K562 (cell line): ENCODE results near the gene KRT83. TPM values are rescaled to one million over a fixed set of nuclear protein-coding genes. Genes with fewer than 3 reads are reported as not detected.

ENCODE experiments used
- ARID2 ChIP-seq: fragments of 450-650 bp; IDR thresholded peaks from 2 replicates; pipeline ENCODE4 v1.6.1; 2017; ENCODE audit warnings: antibody characterized with exemption, mild to moderate bottlenecking
- ASH1L ChIP-seq: fragments of 450-650 bp; IDR thresholded peaks from 2 replicates; pipeline ENCODE4 v1.6.1; 2018; ENCODE audit warnings: borderline replicate concordance, mild to moderate bottlenecking, low read depth; ENCODE audit not compliant: partially characterized antibody
- ATF2 ChIP-seq: sonication (generic); formaldehyde crosslinking; IDR thresholded peaks from 2 replicates; pipeline ENCODE4 v1.8.1; 2022; ENCODE audit warnings: missing genetic modification reagents
- BRCA1 ChIP-seq, 2 experiments: fragments of 450-650 bp in 1 of 2; sonication (generic) in 1 of 2; formaldehyde crosslinking in 1 of 2; IDR thresholded peaks; 2 replicates each; pipeline versions ENCODE4 v1.5.0 to v1.6.1; 2017 to 2020; ENCODE audit warnings: mild to moderate bottlenecking in 1 of 2, missing genetic modification reagents in 1 of 2
- CCAR2 ChIP-seq: fragments of 200-400 bp; formaldehyde crosslinking; IDR thresholded peaks from 2 replicates; pipeline ENCODE4 v1.6.1; 2017; ENCODE audit warnings: mild to moderate bottlenecking, low read depth, low read length
- CEBPG ChIP-seq, 3 experiments: fragments of 200-800 bp in 1 of 3; sonication (Bioruptor generic) in 1 of 3; sonication (generic) in 1 of 3; formaldehyde crosslinking in 1 of 3; IDR thresholded peaks in 2 of 3; conservative IDR thresholded peaks in 1 of 3; 2 replicates each; pipeline versions ENCODE4 v1.6.1 to v1.8.0; 2016 to 2022; ENCODE audit warnings: missing compliant biosample characterization in 2 of 3, missing genetic modification characterization in 2 of 3, mild to moderate bottlenecking in 1 of 3, missing genetic modification reagents in 1 of 3
- CUX1 ChIP-seq: fragments of 200-800 bp; sonication (Bioruptor generic); IDR thresholded peaks from 2 replicates; pipeline ENCODE4 v1.6.1; 2016; ENCODE audit warnings: missing genetic modification characterization, missing compliant biosample characterization
- DIDO1 ChIP-seq: fragments of 450-650 bp; IDR thresholded peaks from 2 replicates; pipeline ENCODE4 v1.6.1; 2016; ENCODE audit warnings: low read depth, missing biosample characterization, missing genetic modification characterization
- EP300 ChIP-seq: IDR thresholded peaks from 2 replicates; pipeline ENCODE4 v1.6.1; 2012; ENCODE audit warnings: low read length, improper control_type of control experiment
- FUS ChIP-seq: fragments of 200-400 bp; formaldehyde crosslinking; optimal IDR thresholded peaks from 2 replicates; pipeline ENCODE3; 2017; ENCODE audit warnings: low read depth, low read length
- GTF2A2 ChIP-seq: IDR thresholded peaks from 2 replicates; pipeline ENCODE4 v1.6.1; 2016; ENCODE audit warnings: mild to moderate bottlenecking, missing genetic modification characterization, missing compliant biosample characterization
- MEF2A ChIP-seq: IDR thresholded peaks from 2 replicates; pipeline ENCODE4 v1.6.1; 2011; ENCODE audit warnings: low read depth, mild to moderate bottlenecking, low read length, moderate library complexity; ENCODE audit not compliant: control insufficient read depth
- NBN ChIP-seq: fragments of 450-650 bp; IDR thresholded peaks from 2 replicates; pipeline ENCODE4 v1.6.1; 2016; ENCODE audit warnings: low read depth, mild to moderate bottlenecking
- NCOA1 ChIP-seq: fragments of 450-650 bp; IDR thresholded peaks from 2 replicates; pipeline ENCODE4 v1.6.1; 2016; ENCODE audit warnings: low read depth
- PYGO2 ChIP-seq: fragments of 450-650 bp; IDR thresholded peaks from 2 replicates; pipeline ENCODE4 v1.6.1; 2016; ENCODE audit warnings: mild to moderate bottlenecking, missing genetic modification characterization, moderate library complexity, missing compliant biosample characterization
- RBFOX2 ChIP-seq: fragments of 200-400 bp; formaldehyde crosslinking; IDR thresholded peaks from 2 replicates; pipeline ENCODE4 v1.6.1; 2017; ENCODE audit warnings: low read depth, mild to moderate bottlenecking, low read length, moderate library complexity
- SMAD2 ChIP-seq: fragments of 150-350 bp; IDR thresholded peaks from 2 replicates; pipeline ENCODE4 v1.6.1; 2014; ENCODE audit warnings: low read depth, mild to moderate bottlenecking, low read length
- SOX6 ChIP-seq: fragments of 450-650 bp; IDR thresholded peaks from 2 replicates; pipeline ENCODE4 v1.6.1; 2014; ENCODE audit warnings: mild to moderate bottlenecking
- TEAD4 ChIP-seq, 2 experiments: sonication (generic) in 1 of 2; formaldehyde crosslinking in 1 of 2; IDR thresholded peaks; 2 replicates each; pipeline versions ENCODE4 v1.6.1 to v1.8.0; 2012 to 2022; ENCODE audit warnings: borderline replicate concordance in 1 of 2, inconsistent platforms in 1 of 2, low read length in 1 of 2, mild to moderate bottlenecking in 1 of 2, missing genetic modification reagents in 1 of 2
- ZNF175 ChIP-seq: fragments of 200-800 bp; sonication (Bioruptor generic); IDR thresholded peaks from 2 replicates; pipeline ENCODE4 v1.6.1; 2016; ENCODE audit warnings: low read depth, mild to moderate bottlenecking, missing genetic modification characterization, missing compliant biosample characterization
- ZNF274 ChIP-seq: IDR thresholded peaks from 2 replicates; pipeline ENCODE4 v1.6.1; 2011; ENCODE audit warnings: low read depth, mild to moderate bottlenecking, low read length, moderate library complexity, borderline replicate concordance
- ZNF76 ChIP-seq: fragments of 250-450 bp; sonication (Bioruptor Pico); IDR thresholded peaks from 2 replicates; pipeline ENCODE4 v1.4.0; 2020; ENCODE audit warnings: mild to moderate bottlenecking, moderate library complexity, borderline replicate concordance
- ZSCAN32 ChIP-seq: fragments of 450-650 bp; formaldehyde crosslinking; IDR thresholded peaks from 2 replicates; pipeline ENCODE4 v1.4.0; 2020; ENCODE audit warnings: mild to moderate bottlenecking, moderate library complexity
- polyA plus RNA-seq, 8 experiments: library from polyadenylated mRNA; depleted of rRNA in 4 of 8; stranded (reverse) in 5 of 8; unstranded in 3 of 8; fragments of >200 nt; fragmentation: Nextera tagmentation in 2 of 8; fragmentation: Illumina TruSeq in 1 of 8; extraction: Ambion mirVana in 2 of 8; extraction: Trizol in 1 of 8; gene quantifications; 2 replicates each; pipeline versions ENCODE4 v1.2.1 to v1.2.3, GENCODE V29; 2011 to 2014; ENCODE audit warnings: inconsistent platforms in 1 of 8, missing spikeins in 1 of 8
- total RNA-seq, 7 experiments: library from RNA; depleted of rRNA in 6 of 7; stranded (reverse); fragments of >200 nt in 6 of 7; fragmentation: Illumina TruSeq in 2 of 7; extraction: Trizol in 2 of 7; gene quantifications; 2 replicates each; pipeline versions ENCODE4 v1.2.1 to v1.2.3, GENCODE V29; 2011 to 2021; ENCODE audit warnings: low replicate concordance in 1 of 7

KRT83 gene
- total and polyA plus RNA-seq, 9 of the 15 experiments (the other 6 are each of a cell fraction or from before 2014, with no cell fraction given): not detected

- TF ChIP-seq CUX1 (CRISPR knock-in tag) (no peak), ZNF175 (CRISPR knock-in tag) (peak; percentile 70), SOX6 (peak; percentile 93), DIDO1 (tag) (no peak), BRCA1 (IDR thresholded peaks at IDR 0.05) (no peak), BRCA1 (CRISPR knock-in tag; IDR thresholded peaks at IDR 0.05) (no peak), NBN (no peak), CCAR2 (no peak), ZSCAN32 (CRISPR knock-in tag) (peak; percentile 93), NCOA1 (no peak), RBFOX2 (peak; percentile 18; the same call in 1 of the 2 replicates), GTF2A2 (tag) (no peak), PYGO2 (no peak), FUS (no peak), ZNF274 (no peak), ARID2 (no peak), ZNF76 (CRISPR knock-in tag) (no peak), MEF2A (no peak), ATF2 (CRISPR knock-in tag) (no peak), ASH1L (no peak), TEAD4 (IDR thresholded peaks at IDR 0.05; ENCODE audit: low read length) (peak; percentile 68; the same call in 1 of the 2 replicates), TEAD4 (CRISPR knock-in tag; IDR thresholded peaks at IDR 0.05; ENCODE audit: borderline replicate concordance) (no peak), EP300 (peak; percentile 72), SMAD2 (no peak), CEBPG (CRISPR knock-in tag; IDR thresholded peaks at IDR 0.05) (peak; percentile 93), CEBPG (tag; conservative IDR thresholded peaks at IDR 0.05 in 1 of 2, IDR thresholded peaks at IDR 0.05 in 1 of 2) (peak; percentile 96 to 99)
Observed at GRCh38 chr12:52280319-52280795, 40.8 kb downstream of the KRT83 start (continued).
